Central memory CD4-positive, alpha-beta T cell (primary cell): ENCODE data around the gene ID1.
A peak's percentile ranks its signal among the peaks of the same experiment; 100 is the strongest.

Experiments used
- DNase-seq: peaks from one replicate; pipeline ENCODE4 v3.0.0; 2022
- total RNA-seq, 3 experiments: gene quantifications; one replicate each; lab custom pipeline; 2026; lab: John Stamatoyannopoulos, UW

Gene ID1
- 0.22 to 16.0 (median 1.0) reads per million in 3 experiments for total RNA-seq

GRCh38 chr20:31605031-31605901, at the start of gene ID1:
ID1 (plus strand) TSS chr20:31605289; CDS start chr20:31605388, 99 bp downstream.
- DNase-seq, result peak; percentile 85

- DNase-seq, result no peak
Measured at GRCh38 chr20:31559704-31560093, 45.4 kb upstream of the ID1 start.

GRCh38 chr20:31560094-31560745, 44.9 kb upstream of the ID1 start:
- peak; percentile 66 for DNase-seq

DNA sequence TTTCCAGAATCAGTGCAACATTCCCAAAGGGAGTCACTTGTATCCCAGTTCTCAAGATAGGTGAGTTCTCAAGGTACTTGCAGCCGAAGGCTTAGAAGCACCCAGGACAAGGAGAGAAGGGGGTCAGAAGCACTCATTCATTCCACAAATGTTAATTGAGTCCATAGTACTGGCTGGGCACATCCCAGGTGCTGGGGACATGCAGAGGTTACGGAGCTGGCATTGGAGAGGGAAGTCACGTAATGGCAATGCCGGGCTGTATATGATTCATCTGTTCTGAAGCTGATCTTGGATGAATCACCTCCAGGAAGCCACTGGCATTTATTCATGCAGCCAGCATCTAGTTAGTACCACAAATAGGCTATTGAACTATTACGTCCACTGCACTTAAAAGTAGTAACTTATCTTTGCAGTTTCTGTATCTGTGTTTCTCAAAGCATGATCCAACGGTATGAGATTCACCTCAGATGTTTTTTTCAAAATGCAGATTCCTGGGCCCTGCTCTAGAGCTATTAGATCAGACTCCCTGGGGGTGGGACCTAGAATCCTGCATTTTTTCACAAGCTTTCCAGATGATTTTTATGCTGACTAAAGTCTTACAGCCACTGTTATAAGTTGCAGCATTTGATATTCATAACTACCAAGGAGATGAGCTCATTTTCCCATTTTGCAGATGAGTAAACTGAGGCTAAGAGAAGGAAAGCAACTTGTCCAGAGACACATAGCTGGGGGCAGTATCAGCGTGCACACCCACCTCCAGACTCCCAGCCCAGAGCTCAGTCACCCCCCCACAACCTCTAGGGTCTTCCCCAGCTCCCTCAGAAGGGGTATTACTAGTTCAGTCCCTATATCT, 44.1 kb upstream of the ID1 start:
- no peak for DNase-seq

GRCh38 chr20:31562241-31562640, 42.8 kb upstream of the ID1 start:
- no peak for DNase-seq

GRCh38 chr20:31564284-31564683, 40.8 kb upstream of the ID1 start:
- no peak for DNase-seq

GRCh38 chr20:31565699-31566318, 39.3 kb upstream of the ID1 start:
- DNase-seq, result no peak

- no peak for DNase-seq
Measured at GRCh38 chr20:31566319-31566657, 38.8 kb upstream of the ID1 start.

- no peak for DNase-seq
Measured at GRCh38 chr20:31566658-31567379, 38.3 kb upstream of the ID1 start.

DNA sequence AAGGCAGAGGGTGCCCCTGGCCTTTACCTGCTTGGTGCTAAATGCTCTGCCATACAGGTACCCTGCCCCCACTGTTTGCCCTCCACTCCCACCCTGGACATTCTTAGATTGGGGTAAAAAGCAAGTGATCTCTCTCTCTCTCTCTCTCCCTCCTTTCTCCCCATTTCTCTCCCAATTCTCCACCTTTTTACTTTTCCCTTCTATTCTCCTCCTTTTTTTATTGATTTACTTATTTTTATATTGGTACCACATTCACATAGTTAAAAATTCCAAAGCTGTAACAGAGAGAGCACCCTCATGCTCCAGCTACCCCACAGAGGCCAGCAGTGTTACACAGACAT, 37.7 kb upstream of the ID1 start:
- DNase-seq, result no peak

DNA sequence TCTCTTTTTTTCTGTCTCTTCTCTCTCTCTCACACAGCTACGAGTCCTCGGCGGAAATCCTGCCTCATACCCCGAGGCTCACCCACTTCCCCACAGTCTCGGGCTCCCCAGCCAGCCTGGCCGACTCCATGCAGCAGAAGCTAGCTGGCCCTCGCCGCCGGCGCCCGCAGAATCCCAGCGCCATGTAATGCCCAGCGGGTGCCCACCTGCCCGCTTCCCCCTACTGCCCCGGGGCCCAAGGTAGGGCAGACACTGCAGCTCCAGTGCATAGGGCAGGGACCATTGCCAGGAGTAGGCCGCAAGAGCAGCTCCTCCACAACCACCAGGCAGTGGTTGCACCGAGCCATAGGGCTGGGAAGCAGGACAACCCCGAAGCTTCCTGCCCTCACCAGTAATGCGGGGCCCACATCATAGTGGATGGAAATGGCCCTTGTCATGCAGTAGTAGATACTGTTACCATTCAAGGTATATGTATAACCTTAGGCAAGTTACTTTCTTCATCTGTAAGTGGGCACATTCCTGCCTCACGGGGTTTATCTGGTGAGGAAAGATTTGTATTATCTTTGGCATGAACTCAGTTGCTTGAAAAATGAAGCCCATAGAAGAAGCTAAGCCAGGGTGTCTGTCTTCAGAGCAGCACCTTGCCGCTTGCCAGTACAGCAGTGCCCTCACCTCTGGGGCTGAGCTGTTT, 36.9 kb upstream of the ID1 start:
- no peak for DNase-seq

DNA sequence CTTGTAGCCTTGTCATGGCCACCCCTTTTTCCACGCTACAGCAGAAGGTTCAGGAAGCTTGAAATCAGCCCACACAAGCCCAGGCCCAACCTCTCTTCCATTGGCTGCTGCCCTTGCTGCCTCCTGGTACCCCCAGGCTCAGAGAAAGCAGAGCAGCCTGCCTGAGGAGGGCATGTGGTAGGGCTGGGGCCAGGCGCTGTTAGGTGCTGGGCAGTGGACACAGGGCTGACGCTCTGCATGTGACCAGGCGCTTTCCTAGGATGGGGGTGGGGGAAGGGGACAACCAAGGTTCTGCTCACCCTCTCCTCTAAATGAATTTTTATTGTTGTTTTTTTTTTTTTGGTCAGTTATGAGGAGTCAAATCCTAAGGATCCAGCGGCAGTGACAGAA, 36.3 kb upstream of the ID1 start:
- DNase-seq, result no peak

DNA sequence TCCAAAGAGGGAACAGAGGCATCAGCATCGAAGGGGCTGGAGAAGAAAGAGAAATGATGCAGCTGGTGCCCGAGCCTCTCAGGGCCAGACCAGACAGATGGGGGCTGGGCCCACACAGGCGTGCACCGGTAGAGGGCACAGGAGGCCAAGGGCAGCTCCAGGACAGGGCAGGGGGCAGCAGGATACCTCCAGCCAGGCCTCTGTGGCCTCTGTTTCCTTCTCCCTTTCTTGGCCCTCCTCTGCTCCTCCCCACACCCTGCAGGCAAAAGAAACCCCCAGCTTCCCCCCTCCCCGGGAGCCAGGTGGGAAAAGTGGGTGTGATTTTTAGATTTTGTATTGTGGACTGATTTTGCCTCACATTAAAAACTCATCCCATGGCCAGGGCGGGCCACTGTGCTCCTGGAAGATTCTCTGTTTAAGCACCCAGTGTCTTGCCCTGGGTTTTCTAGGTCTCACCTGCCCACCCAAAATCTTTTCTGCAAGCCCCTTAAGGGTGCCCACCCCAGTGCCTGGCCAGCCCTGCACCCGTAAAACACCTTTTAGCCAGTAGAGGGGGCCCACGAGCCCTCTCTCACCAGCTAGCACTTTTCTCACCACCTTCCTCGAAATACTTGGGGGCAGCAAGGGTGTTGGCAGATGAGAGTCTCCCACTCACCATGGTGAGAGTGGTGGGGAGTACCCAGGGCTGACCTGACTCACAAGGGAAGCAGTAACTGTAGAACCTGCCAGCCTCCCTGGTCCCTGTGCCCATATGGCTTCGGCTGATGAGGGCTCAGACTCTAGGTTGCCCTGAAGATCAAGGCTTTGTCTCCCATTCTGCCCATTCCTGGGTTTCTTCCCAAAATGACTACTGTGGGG, 35.7 kb upstream of the ID1 start:
- DNase-seq, result peak; percentile 42

DNA sequence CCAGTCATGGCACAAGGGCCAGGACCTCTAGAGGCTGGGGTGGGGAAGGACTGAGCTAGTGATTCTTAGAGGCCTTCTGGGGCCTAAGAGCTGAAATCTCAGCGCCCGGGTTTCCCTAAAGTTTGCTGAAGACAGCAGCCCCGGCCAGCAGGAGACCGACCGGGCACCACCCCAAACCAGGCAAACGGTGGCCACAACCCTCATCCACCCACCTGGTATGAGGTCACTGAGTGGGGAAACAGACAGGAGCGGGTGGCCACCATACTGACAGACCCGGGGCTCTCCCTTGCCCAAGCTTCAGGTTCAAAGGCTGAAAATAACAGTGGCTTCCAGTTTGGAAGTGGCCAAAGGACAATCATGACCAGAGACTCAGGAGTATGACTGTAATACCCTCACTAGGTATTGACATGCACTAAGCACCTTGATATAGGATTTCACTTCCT, 35.0 kb upstream of the ID1 start:
- DNase-seq, result no peak

GRCh38 chr20:31570735-31571617, 34.1 kb upstream of the ID1 start:
- DNase-seq, result no peak

DNA sequence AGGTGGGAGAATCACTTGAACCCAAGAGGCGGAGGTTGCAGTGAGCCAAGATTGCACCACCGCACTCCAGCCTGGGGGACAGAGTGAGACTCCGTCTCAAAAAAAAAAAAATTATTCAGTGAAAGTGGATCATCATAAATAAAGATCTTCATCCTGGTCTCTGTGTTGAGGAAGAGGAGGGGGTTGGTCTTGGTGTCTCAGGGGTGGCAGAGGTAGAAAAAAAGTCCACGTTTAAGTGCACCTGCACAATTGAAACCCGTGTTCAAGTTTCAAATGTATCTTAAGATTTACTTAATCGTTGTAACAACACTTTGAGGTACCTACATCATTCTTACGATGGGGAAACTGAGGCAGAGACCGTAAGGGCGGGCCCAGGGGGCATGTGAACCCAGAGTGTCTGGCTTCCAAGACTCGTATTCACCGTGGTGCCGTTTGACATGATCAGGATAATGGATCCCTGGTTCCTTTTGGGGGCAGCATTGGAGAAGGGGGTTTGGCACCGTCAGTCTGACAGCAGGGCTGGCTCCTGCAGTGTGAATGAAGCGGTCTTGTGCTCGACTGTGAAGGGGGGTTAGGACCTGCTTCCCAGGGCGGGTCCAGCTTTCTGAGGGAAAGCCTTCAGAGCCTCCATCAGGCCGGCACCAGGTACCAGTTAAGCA, 32.9 kb upstream of the ID1 start:
- no peak for DNase-seq

- peak; percentile 76 for DNase-seq
Measured at GRCh38 chr20:31572701-31573554, 32.2 kb upstream of the ID1 start.
